ENCODE measurements around the gene FAM47E. TPM values are rescaled to one million over a fixed set of nuclear protein-coding genes. Genes with fewer than 3 reads are reported as not detected.

The FAM47E gene, protein sequence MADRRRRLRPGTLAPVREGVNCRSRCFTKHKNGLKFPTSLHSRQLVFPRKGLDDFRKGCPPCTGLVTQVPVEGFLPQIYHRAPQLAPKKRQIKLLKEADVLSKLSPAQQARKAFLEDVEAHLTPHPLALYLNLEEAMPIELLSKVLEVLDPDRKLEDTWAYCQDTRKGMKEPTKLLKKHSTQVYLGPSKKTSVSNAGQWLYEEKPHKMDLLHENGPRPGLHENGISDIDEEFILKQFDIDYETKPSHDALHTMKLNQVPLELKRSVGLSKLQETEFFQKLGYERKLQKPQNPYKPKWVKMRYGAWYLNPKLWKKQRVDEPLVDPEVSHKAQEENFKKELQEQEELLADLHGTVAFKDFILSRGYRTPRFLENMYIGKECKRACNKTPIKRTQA
- under 1 TPM in 1 of 2 experiments, not detected in 1; 0.18 TPM for total RNA-seq

DNA sequence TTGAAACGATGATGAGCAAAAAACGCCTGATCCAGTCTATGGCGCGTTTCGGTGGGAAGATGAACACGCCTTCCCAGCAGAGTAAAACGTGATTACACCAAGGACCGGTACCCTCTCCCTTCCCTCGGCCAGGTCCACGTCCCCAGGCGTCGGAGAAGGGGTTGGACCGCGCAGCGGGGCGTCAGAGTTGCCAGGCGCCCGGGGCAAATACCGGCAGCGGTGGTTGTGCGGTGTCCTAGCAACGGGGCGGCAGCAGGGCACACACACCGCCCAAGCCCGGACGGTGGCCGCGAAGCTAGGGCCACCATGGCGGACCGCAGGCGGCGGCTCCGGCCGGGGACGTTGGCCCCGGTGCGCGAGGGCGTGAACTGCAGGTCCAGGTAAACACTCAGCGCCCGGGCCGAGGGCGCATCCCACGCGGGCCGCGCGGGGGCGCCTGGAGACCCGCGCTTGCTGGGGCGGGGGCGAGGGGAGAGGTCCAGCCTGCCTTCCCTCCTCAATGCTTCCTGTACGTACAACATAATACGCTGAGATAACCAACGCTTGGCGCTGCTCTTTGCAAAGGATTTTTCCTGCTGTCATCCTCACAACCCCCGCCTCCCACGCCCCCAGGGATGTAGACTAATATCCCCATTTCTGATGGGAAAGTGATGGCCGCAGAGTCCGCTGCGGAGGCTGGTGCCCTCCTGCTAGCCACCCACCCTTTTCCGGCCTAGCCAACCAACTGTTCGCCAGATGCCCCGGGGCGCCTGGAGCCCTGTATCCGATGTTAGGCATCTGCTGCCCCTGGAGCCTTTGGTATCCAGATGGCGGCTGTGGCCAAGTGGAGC lies at the start of gene FAM47E:
TSS of gene FAM47E (plus strand) at position 281 of the 830 bp plus-strand sequence. CDS start at position 307, 26 bp downstream.
- H3K27ac Mint-ChIP-seq: no peak within 1 kb of the TSS
- H3K4me3 Mint-ChIP-seq: peak within 1 kb of the TSS; percentile 64
- peaks cover 13% of the 10 kb centered on the region for H3K4me1 Mint-ChIP-seq
- CTCF ChIA-PET: interaction anchor here (1.4 to 2.0 kb wide), 3 partner anchors 19 to 126 kb away, joined by 3 to 8 read pairs (median 7); no protein-coding TSS in a partner anchor
- DNase-seq (peak; percentile 47), ATAC-seq (peak; percentile 76)
- peaks cover 78% of the 10 kb centered on the region for H3K27me3 Mint-ChIP-seq
- H3K9me3 Mint-ChIP-seq (ENCODE audit: low read depth): no peaks in the 10 kb centered on the region
- H3K36me3 Mint-ChIP-seq: no peaks in the 10 kb centered on the region

DNA sequence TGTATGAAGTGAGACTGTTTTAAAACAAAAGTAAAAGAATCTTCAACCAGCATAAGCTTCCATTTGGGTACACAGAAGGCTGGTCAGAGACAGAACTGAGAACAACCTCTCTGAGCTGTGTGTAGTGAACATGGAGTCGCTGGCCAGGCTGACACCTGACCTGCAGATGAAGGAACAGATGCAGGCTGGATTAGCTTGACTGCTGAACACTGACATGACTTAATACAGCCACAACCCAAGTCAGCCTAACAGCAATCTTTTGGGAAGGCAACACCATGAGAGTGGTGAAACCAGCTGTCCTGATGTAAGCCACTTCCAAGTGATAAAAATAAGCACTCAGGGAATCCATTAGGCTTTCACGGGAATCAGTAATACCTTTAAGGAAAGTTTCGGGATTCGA lies 48.0 kb upstream of the FAM47E start:
- Mint-ChIP-seq H3K4me3 (no peak overlapping the region), H3K27me3 (no peaks in the 10 kb centered on the region), H3K27ac (no peak overlapping the region), H3K4me1 (peaks cover 23% of the 10 kb centered on the region), H3K36me3 (no peaks in the 10 kb centered on the region), H3K9me3 (ENCODE audit: low read depth) (no peaks in the 10 kb centered on the region)
- no peak for DNase-seq
- CTCF ChIA-PET: interaction anchor here (2.3 kb wide), 1 partner anchor 24 kb away, joined by 7 read pairs; no protein-coding TSS in a partner anchor
- ATAC-seq: no peak

DNA sequence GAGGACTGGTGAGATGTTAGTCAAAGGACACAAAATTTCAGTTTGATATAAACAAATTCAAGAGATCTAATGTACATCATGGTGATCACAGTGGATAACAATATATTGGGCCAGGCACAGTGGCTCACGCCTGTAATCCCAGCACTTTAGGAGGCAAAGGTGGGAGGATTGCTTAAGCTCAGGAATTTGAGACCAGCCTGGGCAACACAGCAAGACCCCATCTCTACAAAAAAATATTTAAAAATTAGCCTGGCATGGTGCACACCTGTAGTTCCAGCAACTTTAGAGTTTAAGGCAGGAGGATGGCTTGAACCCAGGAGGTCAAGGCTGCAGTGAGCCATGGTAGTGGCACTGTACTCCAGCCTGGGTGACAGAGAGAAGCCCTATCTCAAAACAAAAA lies 46.6 kb upstream of the FAM47E start:
- ATAC-seq: no peak
- H3K4me1 Mint-ChIP-seq: peaks cover 12% of the 10 kb centered on the region

DNA sequence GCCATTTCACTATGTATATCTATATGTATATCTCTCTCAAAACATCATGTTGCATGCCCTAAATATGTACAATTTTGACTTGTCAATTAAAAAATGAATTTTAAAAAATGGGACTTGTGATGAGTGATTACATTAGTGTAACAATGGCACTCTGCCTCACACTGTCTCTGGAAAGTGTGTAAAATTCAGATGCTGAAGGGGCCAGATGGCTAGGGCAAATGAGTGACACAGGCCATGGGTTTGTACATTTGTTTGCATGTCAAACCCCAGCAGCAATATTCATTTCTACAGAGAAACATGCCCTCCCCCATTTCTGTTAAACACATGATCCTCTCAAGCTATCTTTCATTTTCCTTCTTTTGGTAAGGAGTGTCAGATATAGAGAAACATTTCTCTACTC lies 46.0 kb upstream of the FAM47E start:
- CTCF ChIA-PET: interaction anchor here (2.3 kb wide), 1 partner anchor 26 kb away, joined by 7 read pairs; no protein-coding TSS in a partner anchor
- Mint-ChIP-seq H3K27me3 (no peaks in the 10 kb centered on the region), H3K27ac (no peak overlapping the region), H3K4me3 (no peak overlapping the region), H3K4me1 (peaks cover 10% of the 10 kb centered on the region), H3K36me3 (no peaks in the 10 kb centered on the region), H3K9me3 (ENCODE audit: low read depth) (no peaks in the 10 kb centered on the region)
- no peak for DNase-seq
- ATAC-seq: no peak

More for the DNA sequence above, 46.6 kb upstream of the FAM47E start:
- Mint-ChIP-seq H3K27ac (no peak overlapping the region), H3K9me3 (ENCODE audit: low read depth) (no peaks in the 10 kb centered on the region), H3K27me3 (no peaks in the 10 kb centered on the region), H3K36me3 (no peaks in the 10 kb centered on the region), H3K4me3 (no peak overlapping the region)
- CTCF ChIA-PET: interaction anchor here (2.3 kb wide), 1 partner anchor 25 kb away, joined by 7 read pairs; no protein-coding TSS in a partner anchor
- no peak for DNase-seq

DNA sequence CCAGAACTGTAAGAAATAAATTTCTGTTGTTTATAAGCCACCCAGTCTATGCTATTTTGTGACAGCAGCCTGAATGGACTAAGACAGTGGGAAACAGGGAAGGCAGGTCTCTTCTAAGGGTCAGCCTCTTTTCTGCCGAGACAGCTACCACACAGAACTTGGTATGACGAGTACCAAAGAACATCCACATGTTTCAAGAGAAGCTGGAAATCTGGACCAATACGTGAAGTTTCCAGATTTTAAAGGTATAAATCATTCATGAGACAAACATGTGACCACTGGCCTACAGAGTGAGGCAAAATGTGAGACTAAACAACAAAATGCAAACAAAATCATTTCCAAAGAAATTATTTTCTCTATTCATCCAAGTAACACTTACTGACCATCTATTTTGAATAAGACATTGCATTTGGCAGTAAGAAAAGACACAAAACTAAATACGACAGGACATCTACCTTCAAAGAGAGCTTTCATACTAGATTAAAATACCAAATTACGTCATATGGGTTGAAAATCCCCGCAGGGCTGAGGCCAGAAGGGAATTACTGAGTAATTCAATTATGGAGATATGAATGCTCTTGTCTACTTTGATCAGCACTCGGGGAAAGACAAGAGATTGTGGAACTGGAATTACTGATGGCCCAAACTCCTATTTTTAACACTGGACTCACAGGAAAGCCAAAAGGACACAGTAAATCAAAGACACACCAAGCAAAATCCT lies 45.1 kb upstream of the FAM47E start:
- no peaks in the 10 kb centered on the region for H3K36me3 Mint-ChIP-seq
- CTCF ChIA-PET: no interaction called here
- ATAC-seq: no peak
- H3K27me3 Mint-ChIP-seq: no peaks in the 10 kb centered on the region
- no peak for DNase-seq
- H3K4me1 Mint-ChIP-seq: peaks cover 9% of the 10 kb centered on the region
- no peak overlapping the region for H3K4me3 Mint-ChIP-seq
- H3K9me3 Mint-ChIP-seq (ENCODE audit: low read depth): no peaks in the 10 kb centered on the region
- H3K27ac Mint-ChIP-seq: no peak overlapping the region

DNA sequence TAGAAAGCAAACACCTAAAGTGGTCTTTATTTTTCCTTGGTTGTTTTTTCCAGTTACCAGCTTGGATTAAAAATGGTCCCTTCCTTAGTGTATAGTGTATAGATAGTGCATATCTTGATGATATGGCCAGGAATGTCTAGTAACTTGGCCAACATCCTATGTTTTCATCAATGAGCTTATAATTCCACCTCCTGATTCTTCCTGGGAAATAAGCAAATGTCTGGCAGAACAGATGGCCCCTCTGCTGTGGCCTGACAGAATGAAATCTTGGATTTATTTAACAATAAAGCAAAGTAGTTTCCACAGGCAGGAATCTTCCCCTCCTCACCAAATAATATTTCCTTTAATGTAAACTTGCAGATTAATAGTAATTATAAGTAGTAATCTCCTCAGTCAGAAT lies 44.0 kb upstream of the FAM47E start:
- no peak for ATAC-seq

DNA sequence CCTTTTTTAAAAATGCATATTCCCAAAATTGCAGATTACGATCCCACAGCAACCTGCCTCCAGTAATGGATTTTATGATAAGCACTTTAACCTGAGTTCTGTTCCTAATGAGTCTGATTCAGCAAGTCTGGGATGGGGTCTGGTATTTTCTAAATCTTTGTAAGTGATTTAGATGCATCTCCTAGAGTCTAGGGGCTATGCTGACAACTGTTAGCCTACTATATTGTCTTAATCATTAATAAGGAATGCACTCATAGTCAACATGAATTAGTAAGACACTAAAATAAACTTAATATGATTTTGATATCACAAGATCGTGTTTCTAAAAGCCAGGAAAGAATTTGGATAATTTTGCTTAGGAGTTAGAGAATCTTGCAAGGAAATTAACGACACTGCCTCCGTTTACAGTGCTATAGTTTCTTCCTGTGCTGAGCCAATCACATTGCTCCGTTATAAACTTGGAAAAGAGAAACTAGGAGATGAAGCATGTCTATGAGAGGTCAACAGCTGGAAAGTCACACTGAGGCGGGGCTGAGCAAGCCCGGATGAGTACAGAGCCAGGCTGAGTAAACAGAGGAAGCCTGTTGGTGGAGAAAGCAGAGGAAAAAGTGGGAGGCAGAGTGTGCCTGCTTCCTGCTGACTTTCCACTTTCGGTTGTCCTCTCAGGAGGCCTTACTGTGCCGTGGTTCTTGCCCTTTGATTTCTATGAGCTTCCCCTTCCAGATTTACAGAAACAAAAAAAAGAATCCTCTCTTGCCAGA lies 43.3 kb upstream of the FAM47E start:
- Mint-ChIP-seq H3K4me3 (no peak overlapping the region), H3K9me3 (ENCODE audit: low read depth) (no peaks in the 10 kb centered on the region), H3K36me3 (no peaks in the 10 kb centered on the region), H3K4me1 (peaks cover 24% of the 10 kb centered on the region), H3K27ac (no peak overlapping the region), H3K27me3 (no peaks in the 10 kb centered on the region)
- ATAC-seq (no peak), DNase-seq (no peak)
- CTCF ChIA-PET: no interaction called here

More for the DNA sequence above, 44.0 kb upstream of the FAM47E start:
- CTCF ChIA-PET: no interaction called here
- Mint-ChIP-seq H3K9me3 (ENCODE audit: low read depth) (no peaks in the 10 kb centered on the region), H3K36me3 (no peaks in the 10 kb centered on the region), H3K4me3 (no peak overlapping the region), H3K4me1 (peaks cover 18% of the 10 kb centered on the region), H3K27ac (no peak overlapping the region), H3K27me3 (no peaks in the 10 kb centered on the region)
- DNase-seq: no peak

DNA sequence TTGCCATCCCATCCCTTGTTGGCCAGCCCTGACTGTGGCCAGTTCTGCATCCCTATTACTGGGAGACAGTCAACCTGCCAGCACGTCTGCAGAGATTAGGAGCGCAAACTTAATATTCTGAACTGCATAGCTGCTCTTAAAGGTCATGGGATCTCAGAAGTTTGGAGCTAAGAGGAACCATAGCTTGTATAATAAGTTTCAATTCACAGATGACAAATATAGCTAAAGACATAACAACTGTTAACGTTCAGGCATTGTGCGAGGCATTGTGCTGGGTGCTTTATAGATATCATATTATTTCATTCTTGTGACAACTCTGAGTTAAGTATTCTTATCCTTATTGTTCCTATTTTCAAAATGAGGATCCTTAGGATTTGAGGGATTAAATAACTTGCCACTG lies 41.6 kb upstream of the FAM47E start:
- no peaks in the 10 kb centered on the region for H3K9me3 Mint-ChIP-seq (ENCODE audit: low read depth)
- no peak for ATAC-seq
- no peaks in the 10 kb centered on the region for H3K27me3 Mint-ChIP-seq
- H3K36me3 Mint-ChIP-seq: peaks cover 2% of the 10 kb centered on the region
- CTCF ChIA-PET: interaction anchor here (2.1 kb wide), 1 partner anchor 30 kb away, joined by 11 read pairs; no protein-coding TSS in a partner anchor
- peaks cover 35% of the 10 kb centered on the region for H3K4me1 Mint-ChIP-seq
- no peak overlapping the region for H3K27ac Mint-ChIP-seq
- no peak overlapping the region for H3K4me3 Mint-ChIP-seq
- DNase-seq: no peak

DNA sequence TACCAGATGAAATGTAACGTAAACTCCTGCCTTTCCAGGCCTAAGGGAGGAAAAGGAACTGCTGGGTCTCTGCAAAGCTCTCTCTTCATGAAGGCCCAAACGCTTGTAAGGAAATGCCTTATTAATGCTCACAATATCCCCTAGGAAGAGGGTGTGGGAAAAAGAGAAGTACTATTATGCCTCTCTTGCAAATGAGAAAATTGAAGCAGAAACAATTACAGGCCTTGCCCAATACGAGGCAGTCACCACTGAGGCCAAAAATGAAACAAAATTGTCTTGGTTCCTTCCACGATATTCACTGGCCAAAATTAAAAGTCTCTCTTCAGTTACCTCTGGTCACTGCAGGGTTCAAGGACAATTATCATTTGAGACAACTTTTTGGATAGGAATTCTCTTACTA lies 41.1 kb upstream of the FAM47E start:
- no peak for ATAC-seq
- DNase-seq: no peak
- no peak overlapping the region for H3K27ac Mint-ChIP-seq
- peaks cover 35% of the 10 kb centered on the region for H3K4me1 Mint-ChIP-seq
- no peak overlapping the region for H3K4me3 Mint-ChIP-seq
- CTCF ChIA-PET: interaction anchor here (2.1 to 2.2 kb wide), 2 partner anchors 30 to 168 kb away, joined by 4 to 11 read pairs; no protein-coding TSS in a partner anchor
- peaks cover 2% of the 10 kb centered on the region for H3K36me3 Mint-ChIP-seq
- no peaks in the 10 kb centered on the region for H3K27me3 Mint-ChIP-seq
- H3K9me3 Mint-ChIP-seq (ENCODE audit: low read depth): no peaks in the 10 kb centered on the region

DNA sequence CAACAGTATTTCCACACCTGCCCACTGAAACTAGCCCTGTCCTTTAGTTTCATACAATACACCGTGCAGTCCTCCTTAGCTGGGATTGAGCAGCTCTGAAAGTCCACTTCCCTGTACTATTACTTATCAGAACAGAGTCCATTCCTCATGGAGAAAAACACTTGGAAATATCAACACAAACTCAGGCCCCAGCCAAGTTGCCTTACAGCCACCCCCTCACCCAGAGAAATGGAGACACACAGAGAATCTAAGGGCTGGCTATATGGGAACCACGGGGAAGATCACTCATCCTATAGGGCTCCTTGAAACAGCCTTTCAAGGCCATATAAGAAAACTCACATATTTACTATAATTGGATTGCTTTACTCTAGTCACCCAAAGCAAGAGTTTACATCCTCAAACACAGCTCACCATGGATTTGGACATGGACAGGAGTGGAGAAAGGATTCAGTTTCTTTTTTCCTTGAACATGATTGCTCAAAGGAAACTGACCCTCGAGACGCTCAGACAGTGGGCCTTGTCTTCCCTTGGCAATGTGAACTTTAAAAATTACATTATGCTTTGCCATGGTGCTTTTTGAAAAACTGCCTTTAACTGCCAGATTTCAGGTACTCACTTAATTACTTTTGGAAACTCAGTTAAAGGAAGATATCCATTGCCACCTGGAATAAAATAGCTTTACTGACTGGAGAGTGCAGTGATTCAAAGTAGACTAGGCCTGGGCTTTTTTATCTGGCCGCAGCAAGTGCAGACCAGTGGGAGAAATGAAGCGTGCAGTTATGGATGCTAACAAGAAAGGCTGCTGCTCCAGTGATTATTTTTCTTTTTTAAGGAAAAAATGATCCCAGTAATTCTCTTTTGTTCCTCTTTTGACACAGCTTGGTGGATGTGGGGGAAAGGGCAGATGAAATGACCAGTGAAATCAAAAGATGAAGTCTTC lies 39.5 kb upstream of the FAM47E start:
- peaks cover 2% of the 10 kb centered on the region for H3K36me3 Mint-ChIP-seq
- ATAC-seq (no peak), DNase-seq (no peak)
- H3K9me3 Mint-ChIP-seq (ENCODE audit: low read depth): no peaks in the 10 kb centered on the region
- peak overlapping the region; percentile 79 for H3K4me3 Mint-ChIP-seq
- CTCF ChIA-PET: interaction anchor here (1.2 to 2.2 kb wide), 4 partner anchors 12 to 166 kb away, joined by 3 to 11 read pairs (median 4); no protein-coding TSS in a partner anchor
- H3K4me1 Mint-ChIP-seq: peaks cover 35% of the 10 kb centered on the region
- peak overlapping the region; percentile 84 for H3K27ac Mint-ChIP-seq
- peaks cover 5% of the 10 kb centered on the region for H3K27me3 Mint-ChIP-seq

DNA sequence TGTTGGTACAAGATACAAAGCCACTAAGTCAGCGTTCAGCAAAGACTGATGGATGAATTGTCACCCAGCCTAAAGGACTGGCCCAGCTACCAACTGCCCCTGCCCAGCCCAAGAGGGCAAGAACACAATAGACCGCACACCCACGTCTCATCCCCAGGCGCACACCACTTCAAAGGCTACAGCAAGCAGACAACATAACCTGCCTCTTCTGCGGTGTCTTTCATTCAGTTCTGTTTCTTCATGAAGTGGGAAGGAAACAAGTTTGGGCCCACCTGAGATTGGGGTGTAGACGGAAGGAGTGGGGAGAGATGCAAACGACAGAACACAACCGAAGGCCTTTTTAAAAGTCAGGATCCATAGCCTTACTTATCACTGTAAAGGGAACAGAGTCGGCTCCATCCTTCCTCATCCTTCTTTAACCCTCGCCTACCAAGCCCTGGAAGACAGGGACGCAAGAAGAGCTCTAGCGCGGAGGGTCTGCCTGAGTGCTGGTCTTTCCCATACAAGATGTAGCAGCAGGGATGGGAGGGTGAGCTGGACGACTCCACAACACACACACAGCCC lies 38.6 kb upstream of the FAM47E start:
- CTCF ChIA-PET: interaction anchor here (1.0 to 2.1 kb wide), 3 partner anchors 13 to 92 kb away, joined by 3 to 4 read pairs (median 4); no protein-coding TSS in a partner anchor
- no peak for ATAC-seq
- Mint-ChIP-seq H3K4me3 (peak overlapping the region; percentile 79), H3K4me1 (peaks cover 35% of the 10 kb centered on the region), H3K27ac (peak overlapping the region; percentile 84), H3K9me3 (ENCODE audit: low read depth) (no peaks in the 10 kb centered on the region), H3K36me3 (peaks cover 2% of the 10 kb centered on the region), H3K27me3 (peaks cover 5% of the 10 kb centered on the region)
- DNase-seq: peak; percentile 49

Data from activated CD8-positive, alpha-beta memory T cell treated with anti-CD3 and anti-CD28 coated beads, Interleukin-2, amount 10 ng/mL, durations not matched to agents 7 days and 5 days (primary cell).